NCI-H2196 treated with DMSO at 0.1 percent for 48 hours (cell line): ENCODE data around the gene ANKRD42.

ENCODE experiments used
- DNase-seq: peaks from one replicate; lab custom pipeline; 2025; ENCODE audit not compliant: unreplicated experiment; lab: John Stamatoyannopoulos, UW

The ANKRD42 gene

DNA sequence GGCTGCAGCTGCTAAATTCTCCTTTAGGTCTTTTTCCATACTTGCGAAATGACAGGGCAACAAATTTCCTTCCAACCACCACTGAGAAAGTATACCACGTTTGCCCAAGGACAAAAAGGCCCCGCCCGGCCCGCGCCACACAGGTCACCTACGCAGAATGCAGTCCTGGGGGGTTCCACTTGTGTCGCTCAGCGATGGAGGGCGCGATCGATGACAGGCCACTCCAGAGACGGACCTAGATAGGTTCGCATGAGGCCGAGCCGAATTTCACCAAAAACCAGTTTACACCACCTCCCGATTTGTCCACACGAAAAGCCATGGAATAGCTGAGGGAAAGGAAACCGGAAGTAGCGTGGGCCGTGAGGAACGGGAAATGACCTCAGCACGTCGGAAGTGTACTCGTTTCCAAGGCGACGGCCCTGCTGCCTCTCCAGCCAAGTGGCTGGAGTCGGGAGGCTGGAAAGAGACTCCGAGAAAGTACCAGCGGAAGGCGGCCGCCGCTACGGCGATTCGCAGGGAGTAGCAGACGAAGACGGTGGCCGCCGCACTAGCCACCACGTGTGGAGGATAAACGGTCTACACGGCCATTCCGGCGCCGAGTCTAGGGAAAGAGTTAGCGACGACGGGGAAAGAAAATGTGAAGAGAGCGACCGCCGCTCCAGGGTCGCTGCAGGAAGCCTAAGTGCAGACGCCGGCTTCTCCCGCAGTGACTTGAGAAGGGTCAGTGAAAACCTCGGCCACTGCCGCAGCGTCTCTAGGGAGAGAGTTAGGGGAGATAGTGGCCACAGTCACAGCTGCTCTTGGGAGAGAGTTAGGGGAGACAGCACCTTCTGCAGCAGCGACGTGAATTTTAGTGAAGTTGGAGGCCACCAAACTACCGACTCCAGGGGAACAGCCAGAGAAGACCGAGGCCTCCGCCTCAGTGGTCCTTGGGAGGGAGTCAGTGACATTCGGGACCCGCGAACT lies at the start of gene ANKRD42:
ANKRD42 (plus strand) TSS at position 398 of the 966 bp plus-strand sequence. CDS start 959 bp downstream, outside the sequence.
- peak; percentile 94 for DNase-seq

DNA sequence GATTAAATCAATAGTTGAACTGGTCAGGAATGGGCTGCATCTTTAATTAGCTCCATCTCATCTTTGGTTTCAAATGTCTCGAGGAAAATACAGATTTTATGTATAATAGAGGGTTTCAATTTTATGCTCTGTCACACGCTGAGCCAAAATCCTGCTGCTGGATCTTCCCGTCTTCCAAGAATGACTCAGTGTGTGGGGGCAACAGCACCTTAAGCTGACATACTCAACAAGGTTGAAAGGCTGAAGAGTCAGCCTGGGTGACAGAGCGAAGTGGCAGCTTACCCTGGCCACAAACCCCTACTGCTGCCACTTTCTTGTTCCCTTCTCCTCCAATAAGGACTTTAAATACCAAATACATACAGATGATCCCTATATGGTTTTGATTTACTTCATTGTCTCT lies 45.6 kb upstream of the ANKRD42 start:
- DNase-seq = no peak

DNA sequence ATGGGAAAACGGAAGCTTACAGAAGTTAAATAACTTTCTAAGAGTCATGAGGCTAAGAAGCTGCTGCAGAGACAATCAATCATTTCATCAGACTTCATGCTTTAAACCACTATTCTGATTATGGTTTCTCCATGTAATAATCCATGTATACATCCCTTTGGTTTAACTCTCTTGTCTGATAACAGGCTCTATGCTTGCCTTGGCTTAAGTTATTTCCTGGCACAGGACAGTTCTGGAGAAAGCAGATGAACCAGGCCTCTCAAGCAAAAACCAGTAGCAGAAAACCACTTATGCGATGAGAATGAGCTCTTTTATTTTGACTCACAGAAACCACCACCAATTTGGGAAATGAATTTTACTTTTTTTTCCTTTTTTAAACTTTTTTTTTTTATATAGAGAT lies 43.1 kb upstream of the ANKRD42 start:
- DNase-seq = no peak

DNA sequence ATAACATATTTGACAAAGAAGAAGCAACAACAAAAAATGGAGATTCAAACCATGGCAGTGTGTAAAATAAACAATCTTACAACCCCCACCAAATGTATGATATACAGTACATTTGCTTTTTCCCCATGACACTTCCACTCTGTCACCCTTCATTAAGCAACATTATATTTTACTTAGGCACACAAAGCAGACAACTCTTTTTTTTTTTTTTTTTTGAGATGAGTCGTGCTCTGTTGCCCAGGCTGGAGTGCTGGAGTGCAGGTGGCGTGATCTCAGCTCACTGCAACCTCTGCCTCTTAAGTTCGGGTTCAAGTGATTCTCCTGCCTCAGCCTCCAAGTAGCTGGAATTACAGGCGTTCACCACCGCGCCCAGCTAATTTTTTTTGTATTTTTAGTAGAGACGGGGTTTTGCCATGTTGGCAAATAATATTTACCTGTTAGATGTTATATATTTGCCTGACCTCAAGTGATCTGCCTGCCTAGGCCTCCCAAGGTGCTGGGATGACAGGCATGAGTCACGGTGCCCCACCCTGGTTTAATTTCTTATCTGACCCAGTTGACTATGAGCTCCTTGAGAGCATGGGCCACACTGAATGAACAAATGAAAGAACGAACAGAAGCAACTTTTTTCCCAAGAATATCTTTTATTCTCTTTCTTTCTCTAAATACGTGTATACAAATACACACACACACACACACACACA lies 42.1 kb upstream of the ANKRD42 start:
- DNase-seq = no peak

DNA sequence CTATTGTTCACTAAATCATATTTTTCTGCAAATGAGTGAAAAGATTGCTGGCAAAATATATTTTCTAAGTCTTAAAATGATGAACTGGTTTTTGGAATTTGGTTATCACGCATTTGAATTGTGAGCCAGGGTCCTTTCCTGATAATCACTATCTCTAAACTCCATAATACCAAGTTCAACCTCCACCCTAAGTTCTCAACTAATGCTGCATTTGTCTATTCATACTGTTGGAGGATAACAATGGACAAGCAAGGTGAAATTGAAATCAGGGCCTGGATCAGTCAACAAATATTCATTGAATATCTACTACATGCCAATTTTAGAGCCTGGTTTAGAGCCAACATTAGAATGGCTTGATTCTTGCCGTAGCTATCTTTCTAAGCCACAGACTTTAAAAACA lies 41.2 kb upstream of the ANKRD42 start:
- DNase-seq = no peak

DNA sequence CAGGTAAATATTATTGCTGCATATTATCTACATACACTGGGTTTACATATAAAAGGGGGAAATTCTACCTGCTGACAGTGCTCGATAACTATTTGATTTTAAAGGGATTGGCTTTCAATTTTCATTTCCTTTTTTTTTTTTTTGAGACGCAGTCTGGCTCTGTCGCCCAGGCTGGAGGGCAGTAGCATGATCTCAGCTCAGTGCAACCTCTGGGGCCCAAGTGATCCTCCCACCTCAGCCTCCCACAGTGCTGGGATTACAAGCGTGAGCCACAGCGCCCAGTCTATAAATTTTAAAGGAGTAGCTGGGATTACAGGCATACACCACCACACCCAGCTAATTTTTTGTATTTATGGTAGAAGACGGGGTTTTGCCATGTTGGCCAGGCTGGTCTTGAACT lies 39.7 kb upstream of the ANKRD42 start:
- DNase-seq = no peak

DNA sequence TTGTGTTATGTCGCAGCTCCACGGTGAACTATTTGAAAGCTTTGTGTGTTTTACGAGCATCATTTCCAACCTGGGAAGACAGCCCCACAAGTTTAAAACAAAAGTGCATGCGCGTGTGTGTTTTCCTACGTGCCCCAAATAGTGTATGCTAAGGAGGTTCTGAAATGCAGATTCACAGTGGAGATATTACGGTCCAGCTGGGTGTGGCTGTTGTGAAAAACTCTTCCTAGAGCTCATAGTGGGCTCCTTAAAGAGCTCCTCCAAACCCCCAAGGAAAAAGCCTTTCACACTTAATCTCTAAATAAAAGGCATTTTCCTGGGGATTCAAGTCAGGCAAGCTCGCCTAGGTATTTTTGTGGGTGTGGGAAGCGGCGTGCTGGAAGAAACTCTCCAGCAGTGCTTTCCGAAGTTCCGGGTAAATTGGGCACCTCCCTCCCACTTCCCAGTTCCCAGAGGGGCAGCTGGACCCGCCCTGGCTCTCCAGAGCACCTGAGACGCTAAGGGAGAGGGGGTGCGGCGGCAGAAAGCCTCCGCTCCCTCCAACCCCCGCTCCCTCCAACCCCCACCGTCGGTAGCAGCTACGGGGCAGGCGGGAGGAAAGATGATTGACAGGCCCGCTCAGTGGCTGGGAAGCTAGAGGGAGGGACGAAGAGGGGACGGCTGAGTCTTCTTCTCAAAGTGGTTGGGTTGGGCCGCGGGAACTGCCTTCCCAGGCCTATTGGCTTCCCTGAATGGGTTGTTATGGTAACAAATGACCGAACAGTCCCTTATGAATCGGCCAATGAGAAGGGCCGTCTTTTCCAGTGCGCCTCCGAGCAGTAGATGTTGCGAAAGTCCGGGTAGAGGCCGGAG lies 37.1 kb upstream of the ANKRD42 start:
- peak; percentile 100 for DNase-seq

DNA sequence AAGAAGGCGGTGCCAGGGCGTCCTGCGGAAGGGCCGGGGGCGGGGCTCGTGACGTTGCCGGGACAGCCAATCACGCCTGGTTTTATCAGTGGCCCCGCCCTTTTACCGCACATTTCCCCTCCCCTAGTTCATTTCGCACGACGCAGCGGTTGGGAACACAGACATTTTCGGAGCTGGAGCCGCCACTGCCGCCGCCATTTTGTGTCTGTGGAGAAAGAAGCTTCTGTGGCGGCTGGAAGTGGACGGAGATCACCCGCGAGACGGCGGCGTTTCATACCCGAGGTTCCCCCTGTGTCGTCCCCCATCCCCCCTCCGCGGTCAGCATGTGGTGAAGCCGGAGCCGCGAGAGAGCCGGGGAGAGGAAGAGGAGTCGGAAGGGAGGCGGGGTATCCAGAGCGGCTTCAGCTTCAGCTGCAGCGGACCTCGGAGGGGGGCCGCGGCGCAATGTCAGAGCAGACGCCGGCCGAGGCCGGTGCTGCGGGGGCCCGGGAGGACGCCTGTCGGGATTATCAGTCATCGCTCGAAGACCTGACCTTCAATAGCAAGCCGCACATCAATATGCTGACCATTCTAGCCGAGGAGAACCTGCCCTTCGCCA lies 36.4 kb upstream of the ANKRD42 start, which contains the start of gene PCF11:
PCF11 (plus strand) TSS at position 136 of the 598 bp plus-strand sequence; CDS start at position 445, 309 bp downstream.
- no peak for DNase-seq

DNA sequence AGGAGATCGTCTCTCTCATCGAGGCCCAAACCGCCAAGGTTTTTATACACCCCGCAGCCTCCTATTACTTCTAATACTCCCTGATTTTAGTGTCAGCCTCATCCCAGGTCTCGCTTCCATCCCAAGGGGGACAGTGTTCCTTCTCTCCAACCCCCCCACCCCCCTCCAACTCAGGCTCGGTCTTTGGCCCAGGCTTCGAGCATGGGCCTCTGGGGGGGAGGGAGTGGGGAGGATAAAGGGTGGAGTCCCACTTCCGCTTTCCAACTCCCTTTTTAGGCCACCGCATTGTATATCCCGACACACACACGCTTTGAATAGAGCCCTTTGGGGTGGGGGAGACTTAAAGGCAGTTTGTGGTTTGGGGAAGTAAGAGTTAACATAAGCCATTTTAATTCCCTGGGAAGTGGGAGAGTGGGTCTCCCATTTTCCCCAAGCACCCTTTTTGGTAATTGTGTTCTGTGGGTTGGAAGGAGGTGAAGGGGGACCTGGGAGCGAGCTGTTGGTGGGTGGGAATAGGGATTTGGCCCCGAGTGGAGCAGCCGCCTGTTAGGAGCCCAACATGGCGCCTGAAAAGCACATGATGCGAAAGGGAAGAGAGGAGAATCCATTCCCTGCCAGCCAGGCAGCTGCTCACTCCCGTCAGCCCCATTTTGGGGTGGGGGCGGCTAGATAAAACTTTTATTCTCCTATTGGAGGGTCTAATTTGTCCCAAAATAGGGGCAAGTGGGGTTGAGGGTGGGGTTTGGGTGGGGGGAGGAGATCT lies 35.7 kb upstream of the ANKRD42 start:
- no peak for DNase-seq

DNA sequence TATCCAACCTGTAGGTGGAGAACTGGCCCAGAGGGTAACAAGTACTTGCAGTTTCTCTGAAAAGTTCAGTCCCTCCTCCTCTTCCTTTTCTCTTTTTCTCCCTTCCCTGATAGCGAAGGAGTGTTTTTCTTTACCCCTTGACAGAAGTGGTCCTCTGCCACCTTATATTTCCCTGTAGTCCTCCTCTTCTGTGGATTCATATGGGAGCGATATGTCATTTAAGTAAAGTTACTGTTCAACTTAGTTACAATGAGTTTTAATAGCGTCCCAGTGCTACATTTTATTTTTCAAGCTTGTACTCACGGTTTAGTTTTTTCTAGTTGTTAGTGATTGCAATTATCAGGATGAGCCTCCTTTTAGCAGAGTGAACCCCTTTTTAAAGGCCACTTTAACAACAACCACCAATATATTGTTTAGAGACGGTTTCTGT lies 35.1 kb upstream of the ANKRD42 start:
- no peak for DNase-seq

DNA sequence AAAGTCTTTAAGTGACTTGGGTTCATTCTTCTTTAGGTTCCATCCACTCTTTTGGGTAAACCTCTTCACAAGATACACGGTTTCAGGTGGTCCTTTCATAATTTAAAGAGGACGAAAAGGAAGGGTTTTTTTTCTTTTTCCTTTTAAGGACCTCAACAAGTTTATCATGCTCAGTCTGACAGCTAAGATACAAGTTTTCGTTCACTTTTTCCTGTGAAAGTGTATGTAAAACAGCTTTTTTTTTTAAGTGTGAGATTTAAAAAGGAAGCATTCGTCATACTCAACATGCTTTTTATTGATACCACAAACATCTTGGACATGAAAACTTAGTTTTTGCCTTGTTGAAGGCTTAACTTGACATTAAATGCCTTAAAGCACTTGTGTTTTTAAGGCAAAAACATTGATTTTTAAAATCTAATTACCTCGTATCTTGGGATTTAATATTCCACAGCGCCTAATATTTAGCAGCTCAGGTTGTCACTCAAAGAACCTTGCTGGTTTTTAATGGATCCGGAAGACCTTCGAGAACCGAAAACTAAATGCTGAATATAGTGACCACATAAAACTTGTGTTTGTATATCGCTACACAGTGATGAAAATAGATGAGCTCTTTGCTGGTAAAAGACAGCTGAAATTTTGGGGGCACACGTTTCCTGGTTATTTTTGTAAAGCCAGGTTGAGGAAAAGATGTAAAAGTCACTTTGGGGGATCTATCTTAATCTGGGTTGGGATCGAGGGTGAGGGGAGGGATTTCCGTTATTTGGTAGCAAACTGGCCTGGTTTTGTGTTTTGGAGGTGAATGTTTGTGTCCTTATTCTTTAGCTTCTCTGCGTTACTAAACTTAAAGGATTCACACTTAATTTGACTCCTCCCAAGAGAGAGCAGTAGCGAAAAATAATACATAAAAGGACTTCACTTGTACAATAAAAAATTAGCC lies 34.3 kb upstream of the ANKRD42 start:
- DNase-seq = no peak

DNA sequence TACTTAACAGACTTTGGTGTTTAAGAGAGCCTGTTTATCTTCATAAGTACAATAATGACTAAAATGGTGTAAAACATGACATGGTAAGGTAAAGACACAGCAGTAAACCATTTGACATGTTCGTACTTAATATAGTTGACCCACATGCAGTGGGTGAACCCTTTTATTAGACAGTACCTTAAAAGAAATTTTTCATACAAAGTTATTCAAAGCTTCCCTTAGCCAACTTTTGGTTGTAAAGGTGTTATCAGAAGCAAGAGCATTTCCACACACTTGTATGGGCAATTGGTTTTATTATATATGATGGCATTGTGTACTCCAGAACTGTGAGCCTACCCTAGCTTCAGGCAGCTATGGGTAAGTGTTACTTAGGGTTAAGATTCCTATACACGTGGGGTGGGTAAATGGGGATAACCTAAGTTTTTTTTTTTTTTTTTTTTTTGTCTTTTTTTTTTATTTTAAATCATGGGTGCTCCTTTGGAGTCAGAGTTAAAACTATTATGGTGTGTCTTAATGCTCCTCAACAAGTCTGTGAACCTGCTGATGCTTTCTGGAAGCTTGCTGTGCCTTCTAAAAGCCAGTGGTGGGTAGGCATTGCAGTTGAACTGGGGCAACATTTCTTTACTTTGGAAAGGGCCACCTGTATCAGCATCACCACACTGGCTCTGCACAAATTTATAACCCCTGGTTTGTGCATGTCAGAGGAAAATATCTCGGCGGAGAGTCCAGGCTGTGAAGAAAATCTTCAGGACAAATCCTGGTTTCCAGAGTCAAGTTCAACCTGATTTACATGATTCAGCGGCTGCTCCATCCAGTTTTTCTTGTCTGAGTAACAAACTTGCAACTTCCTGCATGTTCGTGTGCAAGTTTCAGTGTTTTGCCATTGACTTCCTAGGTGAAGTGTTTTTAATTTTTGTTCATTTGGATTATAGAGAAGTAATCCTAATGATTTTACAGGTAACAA lies 33.3 kb upstream of the ANKRD42 start:
- DNase-seq = no peak

DNA sequence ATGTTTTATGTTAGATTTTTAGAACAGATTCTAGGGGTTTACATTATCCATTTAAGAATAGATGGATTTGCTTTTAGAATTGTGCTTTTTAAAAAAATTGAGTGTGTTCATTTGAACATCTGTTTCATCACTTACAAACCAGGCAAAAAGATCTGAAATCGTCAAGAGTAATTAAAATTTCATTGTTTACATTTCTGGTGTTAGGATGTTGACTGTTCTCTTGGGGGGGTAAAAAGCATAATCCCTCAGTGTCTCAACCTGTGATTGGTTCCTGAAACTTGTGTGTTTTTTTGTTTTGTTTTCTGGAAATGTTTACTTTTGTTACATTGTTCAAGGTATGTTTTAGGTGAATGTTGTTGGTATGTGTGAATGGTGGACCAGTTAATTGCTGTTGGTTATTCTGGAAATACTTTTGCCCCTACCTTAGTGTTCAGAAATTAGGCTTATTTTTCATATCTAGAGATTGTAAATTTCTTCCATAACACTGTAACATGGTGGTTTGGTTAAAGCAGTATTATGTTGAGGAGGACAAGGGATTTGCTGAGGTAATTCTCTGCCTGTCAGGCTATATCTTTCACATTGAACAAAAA lies 31.8 kb upstream of the ANKRD42 start:
- no peak for DNase-seq

DNA sequence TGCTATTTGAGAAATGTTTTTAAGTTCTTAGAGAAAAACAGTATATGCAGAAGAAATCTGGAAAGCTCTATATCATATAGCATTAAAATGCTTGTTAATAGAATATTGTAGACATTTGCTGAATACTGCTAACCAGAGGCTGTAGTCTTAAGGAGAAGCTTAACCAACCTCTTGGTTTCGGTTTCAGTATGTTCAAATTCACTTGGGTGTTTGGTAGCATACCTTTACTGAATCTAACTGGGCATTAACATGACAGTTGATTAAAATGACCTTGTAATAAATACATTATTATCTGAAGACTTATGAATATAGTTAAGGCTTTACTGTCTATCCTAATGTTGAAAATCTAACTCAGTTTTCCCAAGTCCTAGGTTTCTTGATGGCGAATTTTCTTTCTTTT lies 31.1 kb upstream of the ANKRD42 start:
- no peak for DNase-seq

DNA sequence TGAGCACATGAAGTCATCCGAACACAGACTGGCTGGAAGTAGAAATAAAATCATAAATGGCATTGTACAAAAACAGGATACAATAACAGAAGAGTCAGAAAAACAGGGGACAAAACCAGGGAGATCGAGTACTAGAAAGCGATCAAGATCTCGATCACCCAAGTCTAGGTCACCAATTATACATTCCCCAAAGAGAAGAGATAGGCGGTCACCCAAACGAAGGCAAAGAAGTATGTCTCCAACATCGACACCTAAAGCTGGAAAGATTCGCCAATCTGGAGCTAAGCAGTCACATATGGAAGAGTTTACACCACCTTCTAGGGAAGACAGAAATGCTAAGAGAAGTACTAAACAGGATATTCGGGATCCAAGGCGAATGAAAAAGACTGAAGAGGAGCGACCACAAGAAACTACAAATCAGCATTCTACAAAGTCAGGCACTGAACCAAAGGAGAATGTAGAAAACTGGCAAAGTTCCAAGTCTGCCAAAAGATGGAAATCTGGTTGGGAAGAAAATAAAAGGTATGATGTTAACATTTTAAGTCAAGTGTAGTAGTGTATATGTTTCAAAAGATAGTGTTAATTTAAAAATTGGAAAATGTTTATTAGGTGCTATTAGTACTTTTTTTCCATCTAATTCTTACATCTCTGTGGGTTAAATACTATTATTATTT lies 27.2 kb upstream of the ANKRD42 start:
- no peak for DNase-seq

DNA sequence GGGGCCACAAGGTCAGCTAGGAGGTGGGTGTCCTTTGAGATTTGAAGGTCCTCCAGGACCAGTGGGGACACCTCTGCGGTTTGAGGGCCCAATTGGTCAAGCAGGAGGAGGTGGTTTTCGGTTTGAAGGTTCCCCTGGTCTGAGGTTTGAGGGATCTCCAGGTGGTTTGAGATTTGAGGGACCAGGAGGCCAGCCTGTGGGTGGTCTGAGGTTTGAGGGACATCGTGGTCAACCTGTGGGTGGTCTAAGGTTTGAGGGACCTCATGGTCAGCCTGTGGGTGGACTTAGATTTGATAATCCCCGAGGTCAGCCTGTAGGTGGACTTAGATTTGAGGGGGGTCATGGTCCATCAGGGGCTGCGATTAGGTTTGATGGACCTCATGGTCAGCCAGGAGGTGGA lies 24.8 kb upstream of the ANKRD42 start:
- no peak for DNase-seq

DNA sequence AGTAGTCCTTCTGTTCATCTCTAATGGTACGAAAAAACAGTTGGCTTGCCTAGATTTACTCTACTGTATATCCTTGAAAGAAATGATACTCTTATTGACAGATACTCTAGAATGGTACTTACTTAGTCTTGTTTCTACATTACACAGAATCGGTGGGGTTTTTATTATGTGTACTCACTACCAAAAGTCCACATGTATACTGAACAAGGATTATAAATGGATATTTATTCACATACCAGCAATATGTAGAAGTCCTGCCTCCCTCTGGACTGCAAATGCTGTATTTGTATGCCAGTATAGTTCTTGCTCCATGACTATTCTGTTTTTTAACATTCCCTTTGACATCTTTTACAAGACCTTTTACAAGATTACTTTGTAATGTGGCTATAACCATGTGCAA lies 22.6 kb upstream of the ANKRD42 start:
- DNase-seq = no peak
